Hematopoietic multipotent progenitor cell treated with erythropoietin and hydrocortisone succinate and interleukin-3 and kit ligand, for 6 days (in vitro differentiated cells): ENCODE data around the gene TTYH1.

Source experiments
- DNase-seq: peaks from one replicate; pipeline ENCODE4 v3.0.0-alpha.2; 2015

Gene TTYH1

GRCh38 chr19:54424660-54425381 lies 9.6 kb downstream of the TTYH1 start:
- no peak for DNase-seq

- DNase-seq: no peak
Measured at GRCh38 chr19:54425382-54425723, 10.1 kb downstream of the TTYH1 start.

- no peak for DNase-seq
Measured at GRCh38 chr19:54426291-54426931, 11.1 kb downstream of the TTYH1 start.

GRCh38 chr19:54427586-54427985 lies 12.3 kb downstream of the TTYH1 start:
- no peak for DNase-seq

GRCh38 chr19:54428323-54429175 lies 13.3 kb downstream of the TTYH1 start:
- no peak for DNase-seq

- DNase-seq: no peak
Measured at GRCh38 chr19:54429176-54429495, 13.9 kb downstream of the TTYH1 start.

- DNase-seq: no peak
Measured at GRCh38 chr19:54429545-54430227, 14.4 kb downstream of the TTYH1 start.

- DNase-seq: peak; percentile 61
Measured at GRCh38 chr19:54430306-54431254, 15.3 kb downstream of the TTYH1 start.

GRCh38 chr19:54431255-54431838 lies 16.1 kb downstream of the TTYH1 start:
- DNase-seq: no peak

- no peak for DNase-seq
Measured at GRCh38 chr19:54432144-54432738, 17.0 kb downstream of the TTYH1 start.

GRCh38 chr19:54433697-54434096 lies 18.4 kb downstream of the TTYH1 start:
- DNase-seq: no peak

- no peak for DNase-seq
Measured at GRCh38 chr19:54434112-54434872, 19.0 kb downstream of the TTYH1 start.

- DNase-seq: no peak
Measured at GRCh38 chr19:54434873-54435214, 19.6 kb downstream of the TTYH1 start.

- DNase-seq: no peak
Measured at GRCh38 chr19:54435551-54436016, 20.3 kb downstream of the TTYH1 start.

- no peak for DNase-seq
Measured at GRCh38 chr19:54436031-54436523, 20.8 kb downstream of the TTYH1 start.

- DNase-seq: no peak
Measured at GRCh38 chr19:54436628-54437252, 21.5 kb downstream of the TTYH1 start.

GRCh38 chr19:54439174-54439851 lies 24.0 kb downstream of the TTYH1 start:
- peak; percentile 77 for DNase-seq

- no peak for DNase-seq
Measured at GRCh38 chr19:54440641-54441040, 25.4 kb downstream of the TTYH1 start.

- DNase-seq: no peak
Measured at GRCh38 chr19:54444737-54445136, 29.5 kb downstream of the TTYH1 start.
